Measurements from ENCODE around the gene EFNB1.

Gene EFNB1

DNA sequence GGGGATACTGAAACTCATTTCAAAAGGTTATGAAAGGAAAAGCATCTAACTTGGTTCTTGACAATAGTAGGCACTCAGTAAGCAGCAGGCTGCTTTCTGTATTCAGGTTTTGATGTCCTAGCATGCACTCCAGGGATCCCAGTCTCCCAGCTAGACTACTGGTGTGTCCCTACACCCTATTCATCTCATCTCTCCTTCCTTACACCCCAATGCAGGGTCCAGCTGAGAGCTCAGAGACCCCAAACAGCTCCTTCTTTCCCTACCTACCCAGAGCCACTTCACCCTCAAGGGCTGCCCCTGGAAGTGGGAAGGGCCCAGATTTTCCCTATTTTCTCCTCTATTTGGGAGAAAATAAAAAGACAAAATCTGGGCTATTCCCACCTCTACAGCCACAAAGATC is 1.6 kb upstream of the EFNB1 start:
- no peak for DNase-seq (ENCODE audit: low spot score)

DNA sequence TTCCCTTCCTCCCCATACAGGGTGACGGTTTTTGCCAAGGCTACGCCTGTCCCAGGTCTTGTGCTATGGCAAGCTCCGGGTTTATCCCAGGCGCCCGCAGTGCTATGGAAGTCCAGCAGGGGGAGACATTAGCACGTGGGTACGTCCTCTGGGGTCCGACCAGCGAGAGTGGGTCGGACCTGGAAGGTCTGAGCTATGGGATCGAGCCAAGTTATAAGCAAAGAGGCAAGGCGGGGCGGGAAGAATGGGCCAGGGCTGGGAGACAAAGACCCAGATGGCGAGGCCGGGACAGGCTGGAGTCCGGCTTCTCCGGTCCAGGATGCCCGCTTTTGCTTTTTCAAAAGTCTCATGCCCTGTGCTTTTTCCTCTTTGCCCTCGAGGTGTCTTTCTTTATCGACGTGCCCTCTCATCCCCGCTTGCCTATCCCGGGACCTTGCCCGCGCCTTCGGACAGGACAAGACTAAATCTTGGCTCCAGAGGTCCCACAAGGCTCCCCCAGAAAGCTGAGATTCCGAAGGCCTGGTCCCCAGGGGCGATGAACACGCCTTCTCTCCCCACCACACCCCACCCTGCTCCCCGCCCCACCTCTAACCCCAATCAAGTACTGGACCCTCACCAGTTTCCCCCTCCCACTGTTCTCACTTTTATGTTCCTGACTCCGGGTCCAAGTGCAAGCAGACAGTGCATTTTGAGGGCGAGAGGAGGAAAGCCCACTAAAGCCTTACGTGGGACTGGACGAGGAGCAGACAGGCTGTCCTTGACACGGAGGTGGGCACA is 785 bp upstream of the EFNB1 start:
- peak; percentile 68 for DNase-seq (ENCODE audit: low spot score)

DNA sequence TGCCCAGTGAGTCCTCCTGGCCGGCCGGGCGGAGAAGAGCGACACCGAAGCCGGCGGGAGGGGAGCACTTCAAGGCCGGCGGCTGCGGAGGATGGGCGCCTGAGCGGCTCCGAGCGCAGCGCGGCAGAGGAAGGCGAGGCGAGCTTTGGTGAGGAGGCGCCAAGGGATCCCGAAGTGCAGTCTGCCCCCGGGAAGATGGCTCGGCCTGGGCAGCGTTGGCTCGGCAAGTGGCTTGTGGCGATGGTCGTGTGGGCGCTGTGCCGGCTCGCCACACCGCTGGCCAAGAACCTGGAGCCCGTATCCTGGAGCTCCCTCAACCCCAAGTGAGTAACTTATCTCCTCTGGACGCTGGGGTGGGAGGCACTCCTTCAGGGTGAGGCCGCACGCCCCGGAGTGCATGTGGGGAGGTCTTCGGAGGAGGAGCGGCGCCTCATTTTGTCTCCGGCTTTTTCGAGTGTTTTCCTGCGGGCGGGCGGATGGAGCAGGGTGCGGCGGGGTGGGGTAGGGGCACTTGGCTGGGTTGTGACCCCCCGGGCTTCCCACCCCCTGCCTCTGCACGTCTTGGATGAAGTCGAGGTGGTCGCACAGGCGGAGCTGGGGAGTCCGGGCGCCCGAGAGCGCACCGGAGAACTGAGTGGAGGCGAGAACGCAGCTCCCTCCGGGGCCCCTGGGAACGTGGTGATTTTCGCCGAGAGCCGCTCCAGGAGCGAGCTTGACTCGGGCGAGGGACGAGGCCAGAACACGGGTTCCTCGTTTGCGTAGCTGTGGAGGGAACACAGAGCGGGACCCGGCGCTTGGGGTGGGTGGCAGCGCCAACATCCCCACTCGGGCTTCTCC is 979 bp downstream of the EFNB1 start:
- no peak for DNase-seq (ENCODE audit: low spot score)

DNA sequence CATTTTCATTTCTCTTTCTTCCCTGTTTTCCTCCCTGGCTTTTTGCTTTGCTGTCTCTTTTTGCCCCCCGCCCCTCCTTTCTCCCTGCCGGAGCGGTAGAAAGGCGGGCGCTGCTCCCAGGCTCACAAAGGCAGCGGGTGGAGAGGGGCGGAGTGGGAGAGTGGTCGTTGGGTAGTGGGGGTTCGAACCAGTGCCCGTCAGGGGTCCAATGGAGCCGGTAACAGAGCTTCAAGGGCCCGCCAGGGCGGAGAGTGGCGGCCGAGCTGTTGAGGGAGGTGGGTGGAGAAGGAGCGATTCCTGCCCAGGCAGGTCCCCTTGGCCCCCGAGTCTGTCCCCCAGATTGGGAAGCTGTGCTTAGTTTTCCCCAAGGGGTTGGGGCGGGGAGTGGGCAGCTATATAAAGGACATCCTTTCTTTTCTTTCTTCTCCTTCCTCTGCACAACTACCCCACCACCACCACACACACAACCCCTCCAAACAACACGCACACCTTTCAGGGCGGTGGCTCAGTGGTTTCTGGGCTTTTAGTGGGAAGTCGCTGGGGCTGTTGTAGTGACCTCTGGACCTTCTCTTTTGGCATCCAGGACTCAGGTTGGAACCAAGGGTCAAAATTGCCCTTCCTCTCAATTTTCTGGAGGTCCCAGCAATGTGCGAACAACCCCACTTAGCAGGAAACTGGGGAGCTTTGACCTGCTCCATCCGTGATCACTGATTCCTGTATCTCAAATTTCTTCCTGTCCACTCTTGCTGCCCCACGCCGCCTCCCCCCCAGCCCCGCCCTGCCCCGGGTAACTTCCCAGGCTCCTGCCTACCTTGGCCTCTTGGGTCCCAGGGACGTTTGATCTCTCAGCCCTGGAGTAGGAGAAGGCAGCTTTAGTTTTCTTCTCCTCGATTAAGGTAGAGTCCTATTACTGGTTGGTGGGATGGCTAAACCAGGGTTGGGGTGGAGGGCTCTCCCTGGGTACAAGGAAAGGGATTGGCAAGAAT is 1.9 kb downstream of the EFNB1 start:
- no peak for DNase-seq (ENCODE audit: low spot score)

DNA sequence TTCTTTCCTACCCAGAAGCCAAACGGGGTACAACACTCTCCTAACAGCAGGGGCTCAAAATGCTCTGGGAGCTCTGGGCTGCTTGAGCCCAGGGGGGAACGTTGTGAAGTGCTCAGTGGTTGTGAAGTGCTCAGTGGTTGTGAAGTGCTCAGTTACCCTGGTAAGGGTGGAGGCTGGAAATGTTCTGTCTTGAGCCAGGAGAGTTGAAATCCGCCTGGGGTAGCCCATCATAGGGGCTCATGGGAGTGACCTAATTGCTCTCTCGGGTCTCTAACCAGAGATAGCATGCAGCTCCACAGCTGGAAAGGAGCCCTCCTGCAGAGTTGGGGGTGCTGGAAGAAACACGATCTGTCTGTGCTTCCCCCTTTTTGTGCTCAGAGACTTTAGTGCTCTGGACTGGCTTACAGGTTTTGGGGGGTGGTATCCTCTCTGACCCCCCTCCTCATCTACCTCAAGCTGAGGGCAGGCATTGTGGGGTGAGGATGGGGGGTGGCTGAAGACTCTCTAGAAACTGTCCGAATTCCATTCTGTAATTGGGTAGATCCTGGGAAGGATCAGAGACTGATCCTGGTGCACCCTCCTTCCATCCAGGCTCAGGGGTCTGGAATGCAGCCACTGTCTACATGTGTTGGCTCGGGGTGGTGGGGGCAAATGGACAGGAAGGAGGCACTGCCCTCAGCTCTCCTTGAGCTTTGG is 2.7 kb downstream of the EFNB1 start:
- DNase-seq (ENCODE audit: low spot score), result no peak

DNA sequence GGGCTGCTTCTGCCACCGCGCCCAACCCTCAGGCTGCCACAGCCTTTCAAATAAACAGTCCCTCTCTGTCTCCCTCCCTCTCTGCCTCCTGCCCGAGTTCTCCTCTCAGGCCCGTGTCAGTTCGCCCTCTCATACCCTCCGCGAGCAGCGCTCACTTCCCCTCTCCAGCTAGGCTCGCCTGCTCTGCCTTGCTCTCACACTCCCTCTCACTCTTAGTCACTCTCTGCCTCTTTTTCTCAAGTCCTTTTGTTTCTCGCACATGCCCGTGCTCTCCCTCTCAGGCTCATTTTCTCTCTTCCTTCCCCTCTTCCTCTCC is 3.2 kb downstream of the EFNB1 start:
- DNase-seq (ENCODE audit: low spot score), result no peak

DNA sequence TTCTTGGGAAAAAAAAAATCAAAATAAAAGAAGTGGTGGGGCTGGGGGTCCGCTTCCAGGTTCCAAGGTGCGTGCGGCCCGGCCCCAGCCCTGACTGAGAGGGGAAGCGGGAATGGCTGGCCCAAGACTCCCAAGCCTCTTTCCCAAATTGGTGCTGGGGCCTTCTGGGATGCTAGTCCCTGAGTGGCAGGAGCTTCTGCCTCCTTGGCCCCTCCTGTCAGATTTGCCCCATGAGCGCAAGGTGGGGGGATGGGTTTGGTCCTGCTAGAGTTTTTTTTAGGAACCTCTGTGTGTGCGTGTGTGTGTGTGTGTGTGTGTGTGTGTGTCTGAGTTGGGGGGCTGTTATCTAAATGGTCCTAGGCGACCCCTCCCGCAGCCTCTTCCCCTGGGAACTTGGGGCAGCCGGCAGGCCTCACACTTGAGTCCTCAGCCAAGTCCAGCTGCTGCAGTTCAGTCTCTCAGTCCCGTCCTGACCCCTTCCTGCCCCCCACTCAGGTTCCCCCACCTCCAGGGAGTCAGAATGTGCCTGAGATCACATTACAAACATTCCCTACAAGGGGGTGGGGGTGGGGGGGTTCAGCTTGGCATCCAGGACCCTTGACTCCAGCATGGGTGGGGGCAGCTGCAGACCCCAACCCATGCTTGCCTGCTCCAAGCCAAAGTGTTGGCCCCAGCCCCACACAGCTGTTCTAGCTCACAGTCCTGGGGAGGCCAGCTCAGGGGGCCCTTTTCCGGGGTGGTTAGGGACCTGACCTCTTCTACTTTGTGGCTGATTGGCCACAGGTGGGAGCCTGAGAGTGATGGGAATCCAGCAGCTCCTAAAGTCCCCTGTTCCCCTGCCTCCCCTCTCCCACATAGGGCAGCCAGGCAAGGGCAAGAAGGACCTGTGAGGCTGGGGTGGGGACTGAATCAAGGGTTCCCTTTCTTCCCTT is 4.0 kb downstream of the EFNB1 start:
- DNase-seq (ENCODE audit: low spot score), result no peak

DNA sequence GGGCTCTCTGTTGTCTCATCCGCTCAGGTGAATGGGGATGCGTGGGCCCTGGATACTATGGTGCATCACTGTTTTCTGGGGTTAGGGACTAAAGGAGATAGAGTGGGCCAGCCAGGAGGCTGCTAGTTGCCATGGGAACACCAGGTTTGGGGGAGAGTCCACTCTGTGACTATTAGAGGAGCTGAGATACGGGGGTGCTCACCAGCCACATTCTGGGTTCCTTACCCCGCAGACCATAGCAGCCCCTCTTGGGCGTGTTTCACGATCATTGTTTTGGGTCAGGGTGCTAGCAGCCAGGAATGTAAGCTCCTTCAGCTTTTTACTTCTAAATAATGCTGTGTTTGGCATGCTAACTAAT is 4.6 kb downstream of the EFNB1 start:
- DNase-seq (ENCODE audit: low spot score), result no peak

DNA sequence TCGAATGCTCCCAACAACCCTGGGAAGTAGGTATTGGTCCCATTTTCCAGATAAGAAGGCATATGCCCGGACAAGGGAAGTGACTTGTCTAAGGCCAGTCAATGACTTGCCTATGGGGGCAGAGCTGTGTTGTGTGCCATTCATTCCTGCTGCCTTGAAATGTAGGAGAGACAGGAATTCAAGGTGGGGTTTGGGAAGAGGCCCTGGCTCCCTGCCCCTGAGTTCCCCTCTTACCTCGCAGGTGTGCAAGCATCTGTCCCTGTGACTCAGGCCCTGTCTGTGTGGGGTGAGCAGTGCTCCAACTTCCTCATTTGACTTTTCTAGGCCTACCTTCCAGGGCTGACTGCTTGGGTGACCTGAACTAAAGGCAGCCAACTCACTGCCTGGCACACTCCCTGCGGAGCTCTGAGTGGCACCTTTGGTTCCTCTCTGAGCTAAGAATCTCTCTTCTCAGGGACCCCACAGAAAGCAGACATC is 5.1 kb downstream of the EFNB1 start:
- DNase-seq (ENCODE audit: low spot score), result no peak

DNA sequence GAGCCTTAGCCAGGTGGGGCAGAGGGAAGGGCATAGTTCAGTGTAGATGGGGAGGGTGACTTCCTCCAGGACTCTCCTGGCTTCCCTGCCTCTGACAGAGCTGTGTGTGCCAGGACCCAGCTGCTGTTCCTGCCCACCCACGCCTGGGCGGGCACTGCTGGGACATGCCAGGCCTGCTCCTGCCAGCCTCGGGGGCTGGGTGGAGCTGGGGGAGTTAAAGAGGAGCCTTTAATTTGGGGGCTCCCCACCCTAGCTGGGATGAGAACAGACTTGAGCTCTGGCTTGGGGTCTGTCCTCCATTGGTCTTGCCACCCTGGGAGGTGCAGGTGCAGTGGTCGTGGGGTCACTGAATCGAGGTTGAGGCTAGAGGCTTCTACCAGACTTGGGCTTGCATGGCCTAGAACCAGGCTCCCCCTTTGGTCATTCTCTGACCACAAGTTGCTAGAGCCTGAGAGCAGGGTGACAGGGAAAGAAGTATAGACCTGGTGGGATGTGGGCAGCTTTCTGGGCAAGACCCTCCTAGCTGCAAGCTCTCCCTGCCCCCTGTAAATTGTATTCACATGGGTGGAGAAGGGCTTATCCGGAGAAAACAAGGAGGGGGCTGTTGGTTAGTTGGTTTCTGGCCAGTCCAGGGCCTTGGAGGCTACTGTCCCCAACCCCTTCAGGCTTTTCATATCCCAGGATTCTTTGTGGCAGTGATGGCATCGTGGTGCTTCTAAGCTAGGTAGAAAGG is 5.7 kb downstream of the EFNB1 start:
- DNase-seq (ENCODE audit: low spot score), result no peak

DNA sequence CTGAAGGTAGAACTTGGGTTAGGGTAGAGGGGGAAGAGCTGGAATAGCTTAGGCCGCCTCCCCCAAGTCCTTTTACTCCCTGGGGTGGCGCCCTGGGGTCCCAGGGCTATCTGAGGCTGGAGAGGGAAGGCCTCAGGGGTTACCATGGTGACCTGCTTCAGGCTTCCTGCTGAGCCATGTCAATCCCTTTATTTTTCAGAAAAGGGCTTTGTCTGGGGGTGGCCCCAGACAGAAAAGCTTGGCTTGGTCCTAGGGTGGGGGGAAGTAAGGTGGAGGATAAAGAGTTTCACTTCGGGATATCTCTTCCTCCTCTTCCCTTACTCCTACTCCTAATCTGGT is 6.3 kb downstream of the EFNB1 start:
- DNase-seq (ENCODE audit: low spot score), result no peak

DNA sequence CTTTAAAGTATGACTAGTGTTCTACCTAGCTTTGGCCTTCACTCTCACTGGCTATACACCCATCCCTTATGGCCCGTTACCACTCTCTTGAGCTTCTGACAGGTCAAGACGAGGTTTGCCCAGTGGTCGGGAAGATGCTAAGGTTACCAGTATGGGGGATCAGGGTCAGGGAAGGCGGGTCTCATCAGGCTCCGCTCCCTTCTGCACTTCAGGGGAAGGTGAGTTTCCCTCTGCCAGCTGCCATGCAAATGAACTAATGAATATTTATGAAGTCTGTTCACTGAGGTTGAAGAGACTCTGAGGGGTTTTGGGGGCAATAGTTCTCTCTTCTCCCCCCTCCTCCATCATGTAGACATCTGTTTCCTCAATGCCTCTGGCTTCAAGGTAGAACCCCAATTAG is 6.6 kb downstream of the EFNB1 start:
- DNase-seq (ENCODE audit: low spot score), result no peak

DNA sequence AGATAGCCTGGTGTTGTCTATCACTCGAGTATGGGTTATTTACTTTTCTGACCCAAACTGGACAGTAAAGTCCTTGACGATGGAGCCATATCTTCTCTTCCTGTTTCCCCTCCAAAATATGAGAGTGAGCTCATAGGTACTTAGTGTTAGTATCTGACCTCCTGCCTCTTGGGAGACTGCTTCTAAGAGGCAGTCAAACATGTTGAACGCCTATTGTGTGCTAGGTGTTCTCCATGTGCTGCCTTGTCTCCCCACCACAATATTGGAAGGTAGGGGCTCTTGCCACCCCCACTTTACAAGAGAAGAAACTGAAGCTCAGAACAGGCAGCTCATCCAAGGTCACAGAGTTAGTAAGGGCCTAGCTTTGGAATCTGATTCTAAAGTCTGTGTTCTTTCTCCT is 8.3 kb downstream of the EFNB1 start:
- DNase-seq (ENCODE audit: low spot score), result no peak

DNA sequence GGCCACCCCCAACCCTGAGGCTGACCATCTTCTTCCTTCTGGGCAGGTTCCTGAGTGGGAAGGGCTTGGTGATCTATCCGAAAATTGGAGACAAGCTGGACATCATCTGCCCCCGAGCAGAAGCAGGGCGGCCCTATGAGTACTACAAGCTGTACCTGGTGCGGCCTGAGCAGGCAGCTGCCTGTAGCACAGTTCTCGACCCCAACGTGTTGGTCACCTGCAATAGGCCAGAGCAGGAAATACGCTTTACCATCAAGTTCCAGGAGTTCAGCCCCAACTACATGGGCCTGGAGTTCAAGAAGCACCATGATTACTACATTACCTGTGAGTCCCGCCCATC is 9.7 kb downstream of the EFNB1 start:
- no peak for DNase-seq (ENCODE audit: low spot score)

DNA sequence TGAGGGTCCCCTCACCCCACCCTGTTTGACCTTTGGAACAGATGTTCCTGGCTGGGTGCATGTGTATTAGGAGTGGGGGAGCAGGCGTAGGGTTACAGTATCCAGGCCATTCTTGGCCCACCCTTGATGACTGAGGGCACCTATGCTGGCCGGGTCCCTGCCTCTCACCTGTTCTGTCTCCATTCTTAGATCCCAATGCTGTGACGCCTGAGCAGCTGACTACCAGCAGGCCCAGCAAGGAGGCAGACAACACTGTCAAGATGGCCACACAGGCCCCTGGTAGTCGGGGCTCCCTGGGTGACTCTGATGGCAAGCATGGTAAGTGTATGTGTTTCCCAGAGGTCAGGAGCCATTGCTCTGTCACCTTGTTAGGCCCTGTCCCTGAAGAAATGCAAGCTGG is 10.9 kb downstream of the EFNB1 start:
- DNase-seq (ENCODE audit: low spot score), result no peak

DNA sequence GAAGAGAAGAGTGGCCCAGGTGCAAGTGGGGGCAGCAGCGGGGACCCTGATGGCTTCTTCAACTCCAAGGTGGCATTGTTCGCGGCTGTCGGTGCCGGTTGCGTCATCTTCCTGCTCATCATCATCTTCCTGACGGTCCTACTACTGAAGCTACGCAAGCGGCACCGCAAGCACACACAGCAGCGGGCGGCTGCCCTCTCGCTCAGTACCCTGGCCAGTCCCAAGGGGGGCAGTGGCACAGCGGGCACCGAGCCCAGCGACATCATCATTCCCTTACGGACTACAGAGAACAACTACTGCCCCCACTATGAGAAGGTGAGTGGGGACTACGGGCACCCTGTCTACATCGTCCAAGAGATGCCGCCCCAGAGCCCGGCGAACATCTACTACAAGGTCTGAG is 11.4 kb downstream of the EFNB1 start:
- no peak for DNase-seq (ENCODE audit: low spot score)

DNA sequence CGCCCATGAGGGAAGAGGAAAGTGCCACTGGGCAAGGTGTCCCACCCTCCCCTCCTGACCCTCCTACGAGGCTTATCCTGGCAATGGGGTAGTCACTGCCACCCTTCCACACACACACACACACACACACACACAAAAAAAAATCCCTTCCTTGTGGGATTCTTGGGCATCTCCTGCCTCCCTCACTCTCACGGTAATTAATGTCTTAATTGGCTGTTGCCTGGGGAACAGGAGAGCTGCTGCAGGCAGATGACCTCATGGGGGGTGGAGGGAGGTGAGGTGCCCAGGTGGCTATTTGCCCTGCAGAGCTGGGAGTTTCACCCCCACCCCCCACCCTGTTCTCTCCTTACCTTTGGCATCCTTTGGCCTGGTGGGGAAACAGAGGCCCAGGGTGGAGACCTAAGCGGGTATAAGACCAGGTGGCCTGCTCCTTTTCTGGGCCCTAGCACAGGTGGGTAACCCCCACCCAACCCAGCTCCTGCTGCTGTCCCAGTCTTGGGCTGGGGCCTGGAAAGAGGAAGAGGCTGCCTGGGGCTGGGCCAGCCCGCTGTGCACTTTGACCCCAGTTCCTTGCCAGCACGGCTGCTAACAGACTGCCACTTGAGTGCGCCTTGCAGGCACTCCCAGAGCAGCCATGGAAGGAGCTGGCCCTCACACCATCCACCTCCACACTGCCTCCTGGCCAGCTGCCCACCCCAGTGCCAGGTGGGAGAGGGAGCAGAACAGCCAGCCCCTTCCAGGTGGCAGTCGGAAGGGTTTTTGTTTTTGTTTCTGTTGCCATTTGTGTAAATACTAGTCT is 12.6 kb downstream of the EFNB1 start:
- DNase-seq (ENCODE audit: low spot score), result no peak

DNA sequence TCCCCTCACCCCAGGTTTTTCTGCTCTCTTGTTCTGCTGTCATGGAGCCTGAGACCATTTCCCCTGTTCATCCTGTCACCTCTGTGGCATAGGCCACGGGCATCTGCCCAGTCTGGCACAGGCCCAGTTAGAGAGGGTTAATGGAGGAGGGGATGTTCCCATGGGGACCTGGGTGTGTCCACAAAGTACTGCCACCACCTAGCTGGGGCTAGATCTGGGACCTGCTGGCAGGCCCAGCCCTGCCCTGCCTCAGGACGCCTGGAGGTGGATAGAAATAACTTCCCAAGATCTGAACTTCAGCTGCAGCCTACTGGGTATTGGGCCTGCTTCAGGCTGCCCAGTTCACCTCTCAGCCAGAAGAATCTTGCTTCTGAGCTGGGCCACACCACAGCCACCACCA is 13.5 kb downstream of the EFNB1 start:
- DNase-seq (ENCODE audit: low spot score), result no peak

Measured in SK-N-DZ (cell line).